ENCODE data around the gene CFAP54.

Gene CFAP54

GRCh38 chr12:96812153-96812552 lies 322.8 kb downstream of the CFAP54 start:
- no peak for ATAC-seq
- no peak for TF ChIP-seq ZFP30 (CRISPR knock-in tag; IDR thresholded peaks at IDR 0.05)
- TF ChIP-seq CSRNP3 (CRISPR knock-in tag; IDR thresholded peaks at IDR 0.05) = no peak
- no peak for TF ChIP-seq TCF4 (CRISPR knock-in tag; IDR thresholded peaks at IDR 0.05; ENCODE audit: borderline replicate concordance)
- TF ChIP-seq ZNF565 (CRISPR knock-in tag; conservative IDR thresholded peaks at IDR 0.05; ENCODE audit: low read depth) = no peak
- TF ChIP-seq TOX (CRISPR knock-in tag; IDR thresholded peaks at IDR 0.05; ENCODE audit: borderline replicate concordance) = no peak
- no peak for TF ChIP-seq ZFP3 (CRISPR knock-in tag; IDR thresholded peaks at IDR 0.05)
- no peak for TF ChIP-seq SNAI2 (CRISPR knock-in tag; IDR thresholded peaks at IDR 0.05)
- TF ChIP-seq ARNTL (CRISPR knock-in tag; IDR thresholded peaks at IDR 0.05; ENCODE audit: borderline replicate concordance, low read depth) = no peak
- TF ChIP-seq ZC3H10 (CRISPR knock-in tag; IDR thresholded peaks at IDR 0.05) = no peak
- TF ChIP-seq CSDC2 (CRISPR knock-in tag; IDR thresholded peaks at IDR 0.05) = no peak
- TF ChIP-seq ZNF70 (CRISPR knock-in tag; IDR thresholded peaks at IDR 0.05) = no peak
- TF ChIP-seq TSHZ2 (CRISPR knock-in tag; IDR thresholded peaks at IDR 0.05) = no peak
- no peak for TF ChIP-seq POU6F1 (CRISPR knock-in tag; IDR thresholded peaks at IDR 0.05; ENCODE audit: borderline replicate concordance, low read depth)
- TF ChIP-seq PPARA (CRISPR knock-in tag; IDR thresholded peaks at IDR 0.05; ENCODE audit: borderline replicate concordance) = no peak

- no peak for TF ChIP-seq BACH2 (CRISPR knock-in tag; IDR thresholded peaks at IDR 0.05; ENCODE audit: borderline replicate concordance)
- no peak for TF ChIP-seq ZFP30 (CRISPR knock-in tag; IDR thresholded peaks at IDR 0.05)
- TF ChIP-seq GLIS3 (CRISPR knock-in tag; IDR thresholded peaks at IDR 0.05) = no peak
- no peak for TF ChIP-seq ZC3H10 (CRISPR knock-in tag; IDR thresholded peaks at IDR 0.05)
- no peak for TF ChIP-seq TSHZ2 (CRISPR knock-in tag; IDR thresholded peaks at IDR 0.05)
- TF ChIP-seq TCF4 (CRISPR knock-in tag; IDR thresholded peaks at IDR 0.05; ENCODE audit: borderline replicate concordance) = no peak
- no peak for TF ChIP-seq CREB5 (CRISPR knock-in tag; IDR thresholded peaks at IDR 0.05; ENCODE audit: low read depth)
- no peak for TF ChIP-seq ZNF565 (CRISPR knock-in tag; conservative IDR thresholded peaks at IDR 0.05; ENCODE audit: low read depth)
- no peak for TF ChIP-seq OSR1 (CRISPR knock-in tag; IDR thresholded peaks at IDR 0.05)
- no peak for TF ChIP-seq ARNTL (CRISPR knock-in tag; IDR thresholded peaks at IDR 0.05; ENCODE audit: borderline replicate concordance, low read depth)
- no peak for TF ChIP-seq PATZ1 (CRISPR knock-in tag; IDR thresholded peaks at IDR 0.05; ENCODE audit: borderline replicate concordance)
- TF ChIP-seq ZNF70 (CRISPR knock-in tag; IDR thresholded peaks at IDR 0.05) = no peak
- TF ChIP-seq PPARA (CRISPR knock-in tag; IDR thresholded peaks at IDR 0.05; ENCODE audit: borderline replicate concordance) = no peak
- TF ChIP-seq TOX (CRISPR knock-in tag; IDR thresholded peaks at IDR 0.05; ENCODE audit: borderline replicate concordance) = no peak
- no peak for TF ChIP-seq POU6F1 (CRISPR knock-in tag; IDR thresholded peaks at IDR 0.05; ENCODE audit: borderline replicate concordance, low read depth)
- TF ChIP-seq RARB (CRISPR knock-in tag; IDR thresholded peaks at IDR 0.05) = no peak
- TF ChIP-seq SNAI2 (CRISPR knock-in tag; IDR thresholded peaks at IDR 0.05) = no peak
These were observed 324.8 kb downstream of the CFAP54 start for GRCh38 chr12:96814200-96814599.

More at GRCh38 chr12:96814200-96814599, 324.8 kb downstream of the CFAP54 start:
- ATAC-seq = no peak

All from SK-N-SH treated with all-trans-retinoic acid at 6 μM for 48 hours (cell line).